GM18498 (cell line): ENCODE results near the gene ZNF479.
"Not testable (repeated sequence)": the region's sequence is repeated elsewhere in the genome, so short reads cannot be mapped to it uniquely, and the experiment has no call there.

ENCODE experiments used
- ATAC-seq: cut with Tn5 transposase; IDR thresholded peaks from one replicate; pipeline ENCODE4 v1.9.1; 2021; ENCODE audit warnings: mild to moderate bottlenecking, moderate library complexity; ENCODE audit not compliant: unreplicated experiment

ZNF479 gene

DNA sequence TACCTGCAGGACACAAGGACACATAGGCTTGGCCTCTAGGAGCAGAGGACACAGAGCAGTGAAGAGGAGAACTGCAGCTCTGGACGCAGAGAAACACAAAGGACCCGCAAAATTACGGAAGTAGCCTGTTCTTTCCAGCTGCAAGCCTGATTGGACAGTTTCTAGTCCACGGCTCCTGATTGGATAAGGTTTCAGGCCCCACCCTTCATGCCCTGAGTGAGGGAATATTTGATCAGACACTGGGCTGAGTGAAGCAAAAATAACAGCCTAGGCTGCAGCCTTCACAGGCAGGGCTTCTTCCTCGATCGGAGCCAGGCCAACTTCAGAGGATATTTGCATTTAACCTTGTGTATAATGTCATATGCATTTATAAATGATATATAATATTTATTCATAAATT lies at the start of gene ZNF479:
Gene ZNF479, minus strand, starts transcription at position 101 of the 400 bp plus-strand sequence. CDS start 112 bp downstream, outside the sequence.
- ATAC-seq, result not testable (repeated sequence)

DNA sequence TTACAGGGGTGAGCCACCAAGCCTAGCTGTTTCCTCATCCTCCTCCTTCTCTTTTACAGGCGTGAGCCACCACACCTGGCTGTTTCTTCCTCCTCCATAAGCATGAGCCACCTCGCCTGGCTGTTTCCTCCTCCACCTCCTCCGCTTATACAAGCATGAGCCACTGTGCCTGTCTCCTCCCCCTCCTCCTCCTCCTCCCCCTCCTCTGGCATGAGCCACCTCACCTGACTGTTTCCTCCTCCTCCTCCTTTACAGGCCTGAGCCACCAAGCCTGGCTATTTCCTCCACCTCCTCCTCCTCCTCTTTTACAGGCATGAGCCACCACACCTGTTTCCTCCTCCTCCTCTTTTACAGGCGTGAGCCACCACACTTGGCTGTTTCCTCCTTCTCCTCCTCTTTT lies 49.8 kb upstream of the ZNF479 start:
- ATAC-seq, result no peak

DNA sequence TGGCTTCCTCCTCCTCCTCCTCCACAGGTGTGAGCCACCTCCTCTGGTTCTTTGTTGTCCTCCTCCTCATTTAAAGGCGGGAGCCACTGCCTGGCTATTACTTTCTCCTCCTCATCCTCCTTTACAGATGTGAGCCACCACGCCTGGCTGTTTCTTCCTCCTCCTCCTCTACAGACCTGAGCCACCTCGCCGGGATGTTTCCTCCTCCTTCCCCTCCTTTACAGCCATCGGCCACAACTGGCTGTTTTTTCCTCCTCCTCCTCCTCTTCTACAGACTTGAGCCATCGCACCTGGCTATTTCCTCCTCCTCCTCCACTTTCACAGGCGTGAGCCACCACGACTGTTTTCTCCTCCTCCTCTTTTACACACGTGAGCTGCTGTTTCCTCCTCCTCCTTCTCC lies 49.0 kb upstream of the ZNF479 start:
- ATAC-seq, result no peak

DNA sequence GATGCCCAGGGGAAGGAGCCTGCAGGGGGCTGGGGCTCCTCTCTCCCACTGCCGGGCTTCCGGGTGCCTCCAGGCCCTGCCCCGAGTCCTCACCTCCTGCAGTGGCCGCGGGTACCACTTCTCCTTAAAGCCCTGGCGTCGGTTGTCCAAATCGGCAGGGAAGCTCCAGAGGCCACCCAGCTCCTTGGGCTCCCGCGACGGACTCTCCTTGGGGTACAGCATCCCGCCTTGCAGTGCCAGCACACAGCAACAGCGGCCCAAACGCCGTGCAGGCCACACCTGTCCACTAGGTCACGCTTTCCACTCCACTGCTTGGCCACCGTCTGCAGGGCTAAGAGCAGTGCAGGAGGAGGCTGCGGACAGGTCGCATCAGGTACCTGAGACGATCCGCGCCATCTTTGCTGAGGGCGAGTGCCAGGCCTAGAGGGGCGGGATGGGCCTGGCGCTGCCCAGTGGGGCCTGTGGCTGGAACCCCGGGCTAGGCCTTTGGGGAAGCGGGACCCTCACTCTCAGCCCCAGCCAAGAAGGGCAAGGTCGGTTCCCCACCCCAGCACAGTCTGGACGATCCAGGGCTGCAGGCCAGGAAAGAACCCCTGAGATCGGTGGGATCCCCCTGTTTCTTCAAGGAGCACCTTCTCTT lies 47.7 kb upstream of the ZNF479 start:
- no peak for ATAC-seq

DNA sequence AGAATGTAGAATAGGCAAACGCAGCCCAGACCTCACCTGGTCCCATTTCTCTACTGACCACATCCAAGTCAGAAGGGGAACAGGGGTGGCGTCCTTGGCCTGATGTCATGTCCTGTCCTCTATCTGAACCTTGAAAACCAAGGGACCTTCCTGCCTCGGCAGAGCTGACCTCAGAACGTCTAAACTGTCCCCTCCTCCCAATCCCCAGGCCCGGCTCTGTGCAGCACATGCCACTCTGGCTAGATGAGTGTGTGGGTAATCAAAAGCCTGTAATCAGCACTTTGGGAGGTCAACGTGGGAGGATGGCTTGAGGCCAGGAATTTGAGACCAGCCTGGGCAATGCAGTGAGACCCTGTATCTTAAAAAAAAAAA lies 46.5 kb upstream of the ZNF479 start:
- ATAC-seq, result no peak

DNA sequence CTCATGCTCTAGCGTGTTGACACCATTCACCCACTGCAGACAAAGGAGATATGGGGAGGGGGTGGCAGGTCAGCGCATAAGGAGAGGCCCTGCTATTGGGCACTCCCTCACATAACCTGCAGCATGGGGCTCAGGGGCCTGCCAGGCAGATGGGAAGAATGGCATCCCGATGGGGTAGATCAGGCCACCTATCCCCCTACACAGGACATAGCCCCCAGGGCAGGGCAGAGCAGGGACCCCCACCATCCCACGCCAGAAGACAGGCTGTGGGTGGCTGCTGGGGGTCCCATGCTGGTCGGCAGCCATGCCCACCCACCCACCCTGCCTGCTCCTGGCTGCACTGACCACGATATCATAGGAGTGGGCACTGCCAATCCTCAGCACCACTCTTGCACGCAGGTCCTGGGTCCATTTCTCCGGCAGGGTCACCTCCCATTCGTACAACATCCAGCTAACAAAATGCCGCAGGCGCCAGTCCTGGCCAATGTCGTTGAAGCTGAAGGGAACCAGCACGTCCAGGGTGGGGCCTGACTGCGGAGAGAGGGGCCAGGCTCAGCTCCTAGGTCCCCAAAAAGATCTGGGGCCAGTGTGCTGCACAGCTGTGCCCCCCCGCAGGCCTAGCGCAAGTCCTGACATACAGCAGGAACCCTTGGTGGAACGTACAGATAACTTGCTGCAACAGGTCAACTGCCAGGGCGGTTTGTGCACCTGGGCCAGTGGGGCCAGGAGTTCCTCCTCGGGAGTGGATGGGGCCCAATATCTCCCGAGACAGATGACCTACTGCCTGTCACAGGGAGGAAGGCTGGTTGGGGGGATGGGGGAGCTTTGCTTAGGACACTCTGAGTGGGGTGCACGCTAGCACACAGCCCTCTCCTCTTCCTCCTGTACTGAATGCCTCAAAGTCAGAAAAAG lies 45.9 kb upstream of the ZNF479 start:
- no peak for ATAC-seq

DNA sequence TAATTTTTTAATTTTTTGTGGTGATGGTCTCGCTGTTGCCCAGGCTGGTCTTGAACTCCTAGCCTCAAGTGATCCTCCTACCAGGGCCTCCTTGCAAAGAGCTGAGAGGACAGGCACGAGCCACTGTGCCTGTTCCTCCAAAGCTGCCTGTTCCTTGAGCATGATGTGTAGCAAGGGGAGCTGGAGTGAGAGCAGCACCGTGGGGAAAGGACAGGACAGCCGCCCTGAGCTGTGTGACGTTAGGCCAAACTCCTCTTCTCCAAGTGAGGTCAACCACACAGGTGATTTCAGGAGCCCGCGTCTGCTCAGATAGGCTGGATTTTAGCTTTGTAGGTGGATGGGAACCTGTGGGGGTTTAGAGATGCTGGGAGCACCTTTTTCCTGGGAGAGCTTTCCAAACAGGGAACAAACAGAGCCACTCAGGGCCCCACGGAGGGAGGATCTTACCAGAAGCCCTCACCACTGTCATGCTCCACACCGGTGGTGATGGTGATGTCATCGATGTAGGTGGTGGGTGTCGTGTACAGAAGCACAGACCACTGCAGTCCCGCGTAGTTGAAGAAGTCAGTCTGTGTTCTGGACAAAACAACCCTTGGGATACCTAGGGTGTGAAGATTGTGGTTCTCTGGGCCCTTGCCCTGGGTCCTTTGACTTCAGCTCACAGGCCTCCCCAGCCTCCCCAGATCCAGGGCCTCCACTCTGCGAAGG lies 44.8 kb upstream of the ZNF479 start:
- no peak for ATAC-seq

DNA sequence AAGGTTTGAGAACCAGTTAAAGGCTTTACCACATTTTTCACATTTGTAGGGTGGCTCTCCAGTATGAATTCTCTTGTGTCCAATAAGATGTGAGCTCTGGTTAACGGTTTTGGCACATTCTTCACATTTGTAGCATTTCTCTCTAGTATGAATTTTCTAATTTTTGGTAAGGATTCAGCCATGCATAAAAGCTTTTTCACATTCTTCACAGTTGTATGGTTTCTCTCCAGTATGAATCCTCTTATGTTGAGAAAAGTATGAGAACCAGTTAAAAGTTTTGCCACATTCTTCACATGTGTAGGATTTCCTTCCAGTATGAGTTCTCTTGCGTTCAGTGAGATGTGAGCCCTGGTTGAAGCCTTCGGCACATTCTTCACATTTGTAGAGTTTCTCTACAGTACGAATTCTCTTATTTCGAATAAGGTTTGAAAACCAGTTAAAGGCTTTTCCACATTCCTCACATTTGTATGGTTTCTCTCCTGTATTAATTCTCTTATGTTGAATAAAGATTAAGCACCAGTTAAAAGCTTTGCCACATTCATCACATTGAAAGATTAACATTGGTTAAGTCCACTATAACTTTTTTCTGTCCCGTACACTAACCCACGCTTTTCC lies 33.2 kb upstream of the ZNF479 start:
- no peak for ATAC-seq

DNA sequence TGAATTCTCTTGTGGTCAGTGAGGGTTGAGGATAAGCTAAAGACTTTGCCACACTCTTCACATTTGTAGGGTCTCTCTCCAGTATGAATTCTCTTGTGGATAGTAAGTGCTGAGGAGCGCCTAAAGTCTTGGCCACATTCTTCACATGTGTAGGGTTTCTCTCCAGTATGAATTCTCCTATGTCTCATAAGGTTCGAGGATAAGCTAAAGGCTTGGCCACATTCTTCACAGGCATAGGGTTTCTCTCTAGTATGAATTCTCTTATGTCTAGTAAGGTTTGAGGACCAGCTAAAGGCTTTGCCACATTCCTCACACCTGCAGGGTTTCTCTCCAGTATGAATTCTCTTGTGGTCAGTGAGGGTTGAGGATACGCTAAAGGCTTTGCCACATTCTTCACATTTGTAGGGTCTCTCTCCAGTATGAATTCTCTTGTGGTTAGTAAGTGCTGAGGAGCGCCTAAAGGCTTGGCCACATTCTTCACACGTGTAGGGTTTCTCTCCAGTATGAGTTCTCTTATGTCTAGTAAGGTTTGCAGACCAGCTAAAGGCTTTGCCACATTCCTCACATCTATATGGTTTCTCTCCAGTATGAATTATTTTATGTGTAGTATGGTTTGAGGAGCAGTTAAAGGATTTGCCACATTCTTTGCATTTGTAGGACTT lies 12.0 kb downstream of the ZNF479 start:
- not testable (repeated sequence) for ATAC-seq
